Thoracic aorta (tissue), 2 donors: ENCODE data around the gene NAT8L. TPM values are rescaled to one million over a fixed set of nuclear protein-coding genes. Genes with fewer than 3 reads are reported as not detected.

Source experiments
- ATAC-seq: fragments of 150-250 bp; one replicate; pipeline ENCODE4 v1.8.0; 2017; ENCODE audit warnings: low read depth; ENCODE audit not compliant: insufficient number of reproducible peaks, low FRiP score
- DNase-seq: peaks from one replicate; pipeline ENCODE4 v3.0.0-alpha.2; 2020; ENCODE audit warnings: low spot score
- H3K27ac ChIP-seq, 2 donors: fragments of 200-600 bp; sonication (generic); 1 replicate in 1 of 2; 2 replicates in 1 of 2; pipeline ENCODE4 v1.5.1; 2016; ENCODE audit warnings: mild to moderate bottlenecking in 2 of 2, moderate library complexity in 2 of 2
- H3K27me3 ChIP-seq: fragments of 200-600 bp; sonication (generic); replicated peaks from 2 replicates; pipeline ENCODE4 v1.6.0; 2016; ENCODE audit warnings: mild to moderate bottlenecking; ENCODE audit not compliant: insufficient read depth
- H3K36me3 ChIP-seq: fragments of 200-600 bp; sonication (generic); one replicate; pipeline ENCODE4 v1.5.1; 2016
- H3K4me1 ChIP-seq, 2 donors: fragments of 200-600 bp; sonication (generic); 1 replicate in 1 of 2; 2 replicates in 1 of 2; pipeline versions ENCODE4 v1.5.1 to v1.6.0; 2016; ENCODE audit warnings: low read depth in 2 of 2, mild to moderate bottlenecking in 1 of 2; ENCODE audit not compliant: control insufficient read depth in 1 of 2
- H3K4me3 ChIP-seq: fragments of 200-600 bp; sonication (generic); 2 replicates; pipeline ENCODE4 v1.5.1; 2016; ENCODE audit warnings: mild to moderate bottlenecking
- H3K9me3 ChIP-seq: fragments of 200-600 bp; sonication (generic); 2 replicates; pipeline ENCODE4 v1.5.1; 2016
- CTCF ChIP-seq: fragments of 200-600 bp; sonication (generic); IDR thresholded peaks from one replicate; pipeline ENCODE4 v1.5.1; 2019; ENCODE audit warnings: antibody characterized with exemption
- total RNA-seq, 2 donors: library from RNA; depleted of rRNA; stranded (reverse); fragments of >200 nt; gene quantifications; one replicate each; pipeline versions ENCODE4 v1.1.0 to v1.2.3, GENCODE V29; 2016

Gene NAT8L
- total RNA-seq, 2 donors from 2014 or later, result under 0.01 TPM; not detected in 1

- Histone ChIP-seq H3K27ac (no peak overlapping the region), H3K4me3 (no peak overlapping the region), H3K36me3 (no peaks in the 10 kb centered on the region), H3K9me3 (no peaks in the 10 kb centered on the region), H3K27me3 (no peaks in the 10 kb centered on the region), H3K4me1 (no peaks in the 10 kb centered on the region)
- no peak for TF ChIP-seq CTCF
- DNase-seq (no peak), ATAC-seq (no peak)
Measured at GRCh38 chr4:2085496-2085901, 26.4 kb downstream of the NAT8L start.

- H3K27me3 ChIP-seq, result no peaks in the 10 kb centered on the region
- H3K4me3 ChIP-seq, result no peak overlapping the region
- no peak for TF ChIP-seq CTCF
- H3K27ac ChIP-seq, result no peak overlapping the region
- H3K36me3 ChIP-seq, result no peaks in the 10 kb centered on the region
- H3K9me3 ChIP-seq, result no peaks in the 10 kb centered on the region
- H3K4me1 ChIP-seq, result no peaks in the 10 kb centered on the region
- DNase-seq, result no peak
- ATAC-seq, result no peak
Measured at GRCh38 chr4:2087170-2087569, 28.0 kb downstream of the NAT8L start.

- Histone ChIP-seq H3K36me3 (no peaks in the 10 kb centered on the region), H3K4me1 (no peaks in the 10 kb centered on the region), H3K27me3 (no peaks in the 10 kb centered on the region), H3K27ac (no peak overlapping the region), H3K9me3 (no peaks in the 10 kb centered on the region), H3K4me3 (no peak overlapping the region)
- TF ChIP-seq CTCF, result no peak
- no peak for ATAC-seq
- no peak for DNase-seq
Measured at GRCh38 chr4:2089222-2089621, 30.1 kb downstream of the NAT8L start.

- no peaks in the 10 kb centered on the region for H3K36me3 ChIP-seq
- H3K9me3 ChIP-seq, result no peaks in the 10 kb centered on the region
- H3K27me3 ChIP-seq, result no peaks in the 10 kb centered on the region
- H3K4me1 ChIP-seq, result no peaks in the 10 kb centered on the region
- ATAC-seq, result no peak
- no peak overlapping the region for H3K4me3 ChIP-seq
- no peak for DNase-seq
- no peak overlapping the region for H3K27ac ChIP-seq
- no peak for TF ChIP-seq CTCF
Measured at GRCh38 chr4:2090642-2091041, 31.5 kb downstream of the NAT8L start.

- ATAC-seq (no peak), DNase-seq (no peak)
- Histone ChIP-seq H3K4me3 (no peak overlapping the region), H3K4me1 (no peaks in the 10 kb centered on the region), H3K36me3 (no peaks in the 10 kb centered on the region), H3K9me3 (no peaks in the 10 kb centered on the region), H3K27me3 (no peaks in the 10 kb centered on the region), H3K27ac (no peak overlapping the region)
- TF ChIP-seq CTCF, result no peak
Measured at GRCh38 chr4:2091990-2092668, 33.0 kb downstream of the NAT8L start.
